ENCODE data around the gene EPAS1. TPM values are rescaled to one million over a fixed set of nuclear protein-coding genes. Genes with fewer than 3 reads are reported as not detected.

EPAS1 gene
- polyA plus RNA-seq, 2 of the 4 experiments (the other 2 are of a cell fraction) = 128 to 143 TPM

DNA sequence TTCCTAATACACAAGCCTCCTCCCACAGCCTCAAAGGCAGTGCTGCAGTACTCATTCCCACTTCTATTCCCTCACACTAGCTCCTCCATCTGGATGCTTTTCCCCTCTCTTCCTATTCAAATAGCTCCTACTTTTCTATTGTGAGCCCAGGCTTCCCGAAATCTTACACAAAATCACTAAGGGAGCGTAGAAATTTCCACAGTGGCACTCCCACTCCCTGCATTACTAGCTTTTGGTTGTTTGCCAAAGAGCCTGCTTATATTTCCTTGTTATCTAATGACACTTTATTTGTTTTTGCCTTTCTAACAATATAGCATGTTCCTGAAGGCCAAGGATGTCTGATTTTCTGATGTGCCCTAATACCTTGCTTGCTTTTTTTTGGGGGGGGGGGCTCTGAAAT lies 10.9 kb downstream of the EPAS1 start:
- DNase-seq (ENCODE audit: low read depth in 1 of 2, low spot score in 1 of 2) (no peak), ATAC-seq (peak; percentile 9 to 18; a peak in 3 of 6 replicates), FAIRE-seq (no peak)
- 52% methylated on average over 2 of the region's 2 CpGs for WGBS (ENCODE audit: missing lambda C conversion rate)
- ChIA-PET POLR2A (interaction anchor here (0.6 to 1.3 kb wide), 3 partner anchors 11 to 27 kb away, joined by 4 to 7 read pairs (median 4); partner anchors contain the start of gene EPAS1), CTCF (interaction anchor here (0.6 to 3.0 kb wide), 17 partner anchors 8 to 297 kb away, joined by 3 to 18 read pairs (median 3); partner anchors contain the start of gene EPAS1)
- H3K27ac ChIP-seq = peak overlapping the region; percentile 71 to 92
- peak overlapping the region; percentile 10; the same call in 1 of the 3 replicates for H3K4me3 ChIP-seq
- H3K9me3 ChIP-seq = peaks cover 10% of the 10 kb centered on the region; the same call in 2 of the 3 replicates
- TF ChIP-seq GATA3 (IDR thresholded peaks at IDR 0.05; ENCODE audit: borderline replicate concordance) (no peak), CBX2 (IDR thresholded peaks at IDR 0.05; ENCODE audit: borderline replicate concordance, low read depth) (no peak), ELK1 (IDR thresholded peaks at IDR 0.05; ENCODE audit: low read depth, low read length) (no peak), HOXA7 (CRISPR knock-in tag; IDR thresholded peaks at IDR 0.05) (no peak), CBX8 (IDR thresholded peaks at IDR 0.05) (no peak), ZNF302 (CRISPR knock-in tag; IDR thresholded peaks at IDR 0.05) (no peak), EP300 (IDR thresholded peaks at IDR 0.05) (no peak), POLR2A (IDR thresholded peaks at IDR 0.05; ENCODE audit: low read length) (no peak), HOXB13 (CRISPR knock-in tag; IDR thresholded peaks at IDR 0.05; ENCODE audit: low read depth) (no peak), SREBF2 (IDR thresholded peaks at IDR 0.05) (no peak), ZC3H11A (IDR thresholded peaks at IDR 0.05) (no peak), EHMT2 (IDR thresholded peaks at IDR 0.05; ENCODE audit: low read depth) (no peak), PBX3 (IDR thresholded peaks at IDR 0.05) (no peak), FOSB (CRISPR knock-in tag; IDR thresholded peaks at IDR 0.05) (no peak), BHLHE40 (IDR thresholded peaks at IDR 0.05; ENCODE audit: low read depth, low read length) (no peak), MAZ (IDR thresholded peaks at IDR 0.05; ENCODE audit: borderline replicate concordance, low read depth, low read length) (no peak), KDM1A (IDR thresholded peaks at IDR 0.05; ENCODE audit: low read depth) (no peak)
- TF ChIP-seq, protein P1, sequence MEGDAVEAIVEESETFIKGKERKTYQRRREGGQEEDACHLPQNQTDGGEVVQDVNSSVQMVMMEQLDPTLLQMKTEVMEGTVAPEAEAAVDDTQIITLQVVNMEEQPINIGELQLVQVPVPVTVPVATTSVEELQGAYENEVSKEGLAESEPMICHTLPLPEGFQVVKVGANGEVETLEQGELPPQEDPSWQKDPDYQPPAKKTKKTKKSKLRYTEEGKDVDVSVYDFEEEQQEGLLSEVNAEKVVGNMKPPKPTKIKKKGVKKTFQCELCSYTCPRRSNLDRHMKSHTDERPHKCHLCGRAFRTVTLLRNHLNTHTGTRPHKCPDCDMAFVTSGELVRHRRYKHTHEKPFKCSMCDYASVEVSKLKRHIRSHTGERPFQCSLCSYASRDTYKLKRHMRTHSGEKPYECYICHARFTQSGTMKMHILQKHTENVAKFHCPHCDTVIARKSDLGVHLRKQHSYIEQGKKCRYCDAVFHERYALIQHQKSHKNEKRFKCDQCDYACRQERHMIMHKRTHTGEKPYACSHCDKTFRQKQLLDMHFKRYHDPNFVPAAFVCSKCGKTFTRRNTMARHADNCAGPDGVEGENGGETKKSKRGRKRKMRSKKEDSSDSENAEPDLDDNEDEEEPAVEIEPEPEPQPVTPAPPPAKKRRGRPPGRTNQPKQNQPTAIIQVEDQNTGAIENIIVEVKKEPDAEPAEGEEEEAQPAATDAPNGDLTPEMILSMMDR (IDR thresholded peaks at IDR 0.05) = no peak
- TF ChIP-seq, protein P2, sequence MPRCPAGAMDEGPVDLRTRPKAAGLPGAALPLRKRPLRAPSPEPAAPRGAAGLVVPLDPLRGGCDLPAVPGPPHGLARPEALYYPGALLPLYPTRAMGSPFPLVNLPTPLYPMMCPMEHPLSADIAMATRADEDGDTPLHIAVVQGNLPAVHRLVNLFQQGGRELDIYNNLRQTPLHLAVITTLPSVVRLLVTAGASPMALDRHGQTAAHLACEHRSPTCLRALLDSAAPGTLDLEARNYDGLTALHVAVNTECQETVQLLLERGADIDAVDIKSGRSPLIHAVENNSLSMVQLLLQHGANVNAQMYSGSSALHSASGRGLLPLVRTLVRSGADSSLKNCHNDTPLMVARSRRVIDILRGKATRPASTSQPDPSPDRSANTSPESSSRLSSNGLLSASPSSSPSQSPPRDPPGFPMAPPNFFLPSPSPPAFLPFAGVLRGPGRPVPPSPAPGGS (IDR thresholded peaks at IDR 0.05) = no peak
- peak overlapping the region; percentile 67 for H3K4me2 ChIP-seq
- peaks cover 100% of the 10 kb centered on the region for H3K4me1 ChIP-seq

DNA sequence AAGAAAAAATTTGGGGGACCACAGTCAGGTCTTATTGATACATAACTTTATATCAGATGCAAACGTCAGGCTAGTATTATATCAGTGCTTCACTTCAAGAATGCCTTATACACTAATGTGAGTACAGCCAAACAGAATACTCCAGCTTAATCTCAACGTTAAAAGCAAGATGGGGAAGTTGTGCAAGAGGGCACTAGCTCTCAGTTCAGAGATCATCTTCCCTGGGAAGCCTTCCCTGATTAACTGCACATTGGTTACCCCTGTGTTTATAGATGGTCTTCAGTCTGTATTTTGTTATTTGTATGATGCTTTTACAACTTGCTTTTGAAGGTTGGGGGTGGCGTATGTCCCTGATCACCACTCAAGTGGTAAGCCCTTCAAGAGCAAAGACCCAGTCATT lies 11.4 kb downstream of the EPAS1 start:
- TF ChIP-seq MAX (IDR thresholded peaks at IDR 0.05) (no peak), BHLHE40 (IDR thresholded peaks at IDR 0.05; ENCODE audit: low read depth, low read length) (no peak), CEBPB (IDR thresholded peaks at IDR 0.05) (peak; percentile 26 to 59; a peak in 3 of 4 replicates), FOXS1 (CRISPR knock-in tag; IDR thresholded peaks at IDR 0.05) (no peak)
- ATAC-seq (no peak), FAIRE-seq (no peak), DNase-seq (ENCODE audit: low read depth in 1 of 2, low spot score in 1 of 2) (no peak)
- POLR2A ChIA-PET = interaction anchor here (0.6 to 1.2 kb wide), 2 partner anchors 12 to 26 kb away, joined by 3 to 7 read pairs; partner anchors contain the start of gene EPAS1
- H3K27ac ChIP-seq = peak overlapping the region; percentile 71 to 92
- no peak overlapping the region for H3K4me3 ChIP-seq
- H3K9me3 ChIP-seq = peaks cover 10% of the 10 kb centered on the region; the same call in 2 of the 3 replicates
- CTCF ChIA-PET = interaction anchor here (0.6 to 3.0 kb wide), 11 partner anchors 9 to 315 kb away, joined by 3 to 14 read pairs (median 4); partner anchors contain the start of gene EPAS1
- peaks cover 100% of the 10 kb centered on the region for H3K4me1 ChIP-seq
- WGBS (ENCODE audit: missing lambda C conversion rate) = 61% methylated on average over 3 of the region's 3 CpGs
- H3K4me2 ChIP-seq = peak overlapping the region; percentile 67
